Measurements from ENCODE around the gene ZNF319.

DNA sequence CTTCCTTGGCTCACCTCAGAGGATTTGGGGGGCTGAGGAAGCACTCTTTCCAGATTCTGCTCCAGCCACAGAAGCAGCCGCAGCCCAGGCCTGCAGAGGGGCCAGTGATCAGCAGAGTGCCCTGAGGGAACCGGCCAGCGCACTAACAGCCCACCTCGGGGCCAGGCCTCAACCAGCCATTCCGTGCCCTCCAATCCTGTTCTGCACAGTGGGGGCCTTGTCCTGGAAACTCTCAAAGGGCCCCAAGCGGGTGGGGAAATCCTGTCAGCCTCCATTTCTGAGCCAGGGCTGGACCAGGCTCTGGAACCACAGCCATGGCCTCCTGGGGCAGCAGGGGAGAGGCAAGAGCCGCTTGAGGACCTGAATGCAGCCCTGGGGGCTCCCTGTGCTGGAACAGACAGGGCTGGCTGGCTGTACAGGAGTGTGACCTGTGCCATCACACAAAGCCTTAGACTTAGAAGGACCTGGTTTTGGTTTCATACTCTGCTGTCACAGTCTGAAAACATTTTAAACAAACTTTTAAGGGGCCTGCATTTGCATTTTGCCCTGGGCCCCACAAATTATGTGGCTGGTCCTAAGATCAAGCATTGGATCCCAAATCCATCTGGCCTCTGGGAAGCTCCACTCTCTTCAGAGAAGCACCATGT is 39.5 kb downstream of the ZNF319 start:
- TF ChIP-seq CTCF (IDR thresholded peaks at IDR 0.05) (no peak), POLR2A (IDR thresholded peaks at IDR 0.05) (no peak)
